H4 (cell line): Measurements from ENCODE around the gene HSPA1B. TPM values are rescaled to one million over a fixed set of nuclear protein-coding genes. Genes with fewer than 3 reads are reported as not detected.
A peak's percentile ranks its signal among the peaks of the same experiment; 100 is the strongest.
"Not testable (repeated sequence)": the region's sequence is repeated elsewhere in the genome, so short reads cannot be mapped to it uniquely, and the experiment has no call there.

Experiments
- DNase-seq: peaks from one replicate; pipeline ENCODE4 v3.0.0-alpha.2; 2015; ENCODE audit warnings: low spot score
- total RNA-seq: library from RNA; depleted of rRNA; stranded (reverse); fragments of >200 nt; shearing (Covaris generic); gene quantifications from 2 replicates; pipeline ENCODE4 v1.2.3, GENCODE V29; 2014

Gene HSPA1B
- total RNA-seq, 1 experiment from 2014 or later = 84.4 TPM

- DNase-seq = no peak
Observed at GRCh38 chr6:31797588-31797987, 29.9 kb upstream of the HSPA1B start.

GRCh38 chr6:31799781-31800180 lies 27.8 kb upstream of the HSPA1B start:
- no peak for DNase-seq

- DNase-seq = not testable (repeated sequence)
Observed at GRCh38 chr6:31801031-31801927, 26.3 kb upstream of the HSPA1B start.

- no peak for DNase-seq
Observed at GRCh38 chr6:31805939-31806469, 21.5 kb upstream of the HSPA1B start.

GRCh38 chr6:31806470-31807272 lies 20.9 kb upstream of the HSPA1B start, which contains the start of gene LSM2:
LSM2 (minus strand) TSS chr6:31806966; CDS start chr6:31806757, 209 bp downstream.
- peak; percentile 92 for DNase-seq

- DNase-seq = not testable (repeated sequence)
Observed at GRCh38 chr6:31808599-31808998, 18.9 kb upstream of the HSPA1B start.

- no peak for DNase-seq
Observed at GRCh38 chr6:31811645-31812044, 15.9 kb upstream of the HSPA1B start.

GRCh38 chr6:31813465-31813849 lies 14.1 kb upstream of the HSPA1B start:
- no peak for DNase-seq

- peak; percentile 97 for DNase-seq
Observed at GRCh38 chr6:31814677-31815024, 12.9 kb upstream of the HSPA1B start.

- DNase-seq = peak; percentile 72
Observed at GRCh38 chr6:31815025-31815838, 12.3 kb upstream of the HSPA1B start, which contains the start of the genes HSPA1A and HSPA1L. HSPA1A (plus strand) TSS chr6:31815543; CDS start chr6:31815757, 214 bp downstream. HSPA1L (minus strand) TSS chr6:31815283; CDS start chr6:31811972, 3,311 bp downstream.

- not testable (repeated sequence) for DNase-seq
Observed at GRCh38 chr6:31817133-31817928, 10.2 kb upstream of the HSPA1B start.

- not testable (repeated sequence) for DNase-seq
Observed at GRCh38 chr6:31817929-31818511, 9.5 kb upstream of the HSPA1B start.

GRCh38 chr6:31819871-31820299 lies 7.7 kb upstream of the HSPA1B start:
- no peak for DNase-seq

GRCh38 chr6:31820399-31820798 lies 7.1 kb upstream of the HSPA1B start:
- DNase-seq = not testable (repeated sequence)

GRCh38 chr6:31821301-31822035 lies 6.1 kb upstream of the HSPA1B start:
- peak; percentile 42 for DNase-seq

- peak; percentile 93 for DNase-seq
Observed at GRCh38 chr6:31822036-31822821, 5.3 kb upstream of the HSPA1B start.

GRCh38 chr6:31823592-31824196 lies 3.8 kb upstream of the HSPA1B start:
- DNase-seq = not testable (repeated sequence)

GRCh38 chr6:31825553-31825952 lies 2.0 kb upstream of the HSPA1B start:
- no peak for DNase-seq
